CD4-positive, alpha-beta T cell treated with Interferon alpha-2 for 1 hour (primary cell): Measurements from ENCODE around the gene ANKRD30BL.
"Not testable (repeated sequence)": the region's sequence is repeated elsewhere in the genome, so short reads cannot be mapped to it uniquely, and the experiment has no call there.

ENCODE experiments used
- DNase-seq, 2 donors: peaks; one replicate each; pipeline ENCODE4 v3.0.0-alpha.2; 2020 to 2022

The ANKRD30BL gene, protein sequence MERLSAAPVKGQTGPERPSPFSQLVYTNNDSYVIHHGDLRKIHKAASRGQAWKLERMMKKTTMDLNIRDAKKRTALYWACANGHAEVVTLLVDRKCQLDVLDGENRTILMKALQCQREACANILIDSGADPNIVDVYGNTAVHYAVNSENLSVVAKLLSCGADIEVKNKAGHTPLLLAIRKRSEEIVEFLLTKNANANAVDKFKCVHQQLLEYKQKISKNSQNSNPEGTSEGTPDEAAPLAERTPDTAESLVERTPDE

GRCh38 chr2:132161161-132162124 is at the start of gene ANKRD30BL:
TSS of gene ANKRD30BL (minus strand) at chr2:132161952. CDS start at chr2:132161705, 247 bp downstream.
- DNase-seq = not testable (repeated sequence)

- DNase-seq = not testable (repeated sequence)
Measured at GRCh38 chr2:132202866-132203265, 41.1 kb upstream of the ANKRD30BL start.

- DNase-seq = not testable (repeated sequence)
Measured at GRCh38 chr2:132192854-132193253, 31.1 kb upstream of the ANKRD30BL start.

GRCh38 chr2:132167100-132167499 is 5.3 kb upstream of the ANKRD30BL start:
- DNase-seq = not testable (repeated sequence)

DNA sequence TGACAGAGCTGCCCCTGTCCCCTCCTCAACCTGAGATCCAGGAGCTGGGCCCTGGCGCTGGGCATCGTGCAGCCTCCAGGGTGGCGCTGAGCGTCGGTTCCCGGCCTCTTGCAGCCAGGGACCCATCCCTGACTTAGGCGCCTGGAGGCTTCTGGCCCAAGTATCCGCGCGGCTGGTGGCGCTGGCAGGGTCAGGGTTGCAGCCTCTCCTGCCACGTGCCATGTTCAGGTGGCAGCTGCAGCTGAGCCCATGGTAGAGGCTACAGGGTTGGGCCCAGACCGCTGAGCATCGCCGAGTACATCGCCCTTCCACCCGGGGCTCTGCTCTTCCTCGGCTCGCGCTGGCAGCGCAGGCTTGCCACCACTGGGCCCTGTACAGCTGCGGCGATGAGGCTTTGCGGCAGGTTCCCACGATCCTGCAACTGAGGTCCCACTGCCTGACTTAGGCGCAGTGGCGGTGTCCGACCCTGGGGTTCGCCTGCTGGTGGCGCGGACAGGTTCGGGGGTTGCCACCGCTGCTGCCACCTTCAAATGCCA is 441 bp upstream of the ANKRD30BL start:
- not testable (repeated sequence) for DNase-seq

- DNase-seq = peak in 1 of 2 donors; percentile 5
Measured at GRCh38 chr2:132146774-132147173, 15.0 kb downstream of the ANKRD30BL start.
